Measurements from ENCODE around the gene C11orf98.

DNA sequence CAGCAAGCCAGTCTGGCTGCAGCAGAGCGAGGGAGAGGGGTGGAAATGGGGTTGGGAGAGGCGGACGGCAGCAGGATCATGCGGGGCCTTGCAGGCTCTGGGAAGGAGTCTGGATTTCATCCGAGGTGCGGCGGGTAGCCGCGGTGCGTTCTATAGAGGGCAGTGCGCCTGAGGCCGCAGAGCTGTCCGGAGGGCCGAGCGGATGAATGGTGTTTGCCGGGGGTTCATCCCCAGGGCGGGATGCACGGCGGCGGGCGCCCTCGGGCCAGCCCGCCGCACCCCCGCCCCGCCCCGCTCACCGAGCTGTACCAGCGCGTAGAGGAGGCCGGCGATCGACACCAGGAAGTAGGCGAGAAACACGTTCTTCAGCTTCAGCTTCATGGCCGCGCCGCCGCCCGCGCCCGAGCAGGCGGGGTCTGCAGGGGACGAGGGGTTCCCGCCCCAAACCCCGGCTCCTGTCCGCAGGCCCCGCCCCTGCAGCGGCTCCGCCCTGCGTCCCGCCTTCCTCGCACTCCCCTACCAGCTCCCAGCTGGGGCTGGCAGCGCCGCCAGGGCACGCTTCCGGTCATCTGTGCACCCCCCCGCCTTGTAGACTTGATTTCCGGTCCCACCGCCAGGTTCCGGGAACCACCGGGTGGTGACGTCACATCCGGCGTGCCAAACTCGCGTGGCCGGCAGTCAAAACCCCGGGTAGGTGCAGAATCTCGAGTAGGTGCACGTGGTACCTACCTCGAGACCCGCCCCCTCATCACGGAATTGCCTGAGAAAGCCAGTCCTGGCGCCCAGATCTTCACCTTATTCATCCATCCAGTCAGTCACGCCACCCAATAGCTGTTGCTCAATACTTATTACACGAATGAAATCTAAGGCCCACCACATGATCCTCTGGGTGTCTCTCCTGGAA lies 43.2 kb downstream of the C11orf98 start, which contains the start of gene B3GAT3:
- TF ChIP-seq, protein P1, sequence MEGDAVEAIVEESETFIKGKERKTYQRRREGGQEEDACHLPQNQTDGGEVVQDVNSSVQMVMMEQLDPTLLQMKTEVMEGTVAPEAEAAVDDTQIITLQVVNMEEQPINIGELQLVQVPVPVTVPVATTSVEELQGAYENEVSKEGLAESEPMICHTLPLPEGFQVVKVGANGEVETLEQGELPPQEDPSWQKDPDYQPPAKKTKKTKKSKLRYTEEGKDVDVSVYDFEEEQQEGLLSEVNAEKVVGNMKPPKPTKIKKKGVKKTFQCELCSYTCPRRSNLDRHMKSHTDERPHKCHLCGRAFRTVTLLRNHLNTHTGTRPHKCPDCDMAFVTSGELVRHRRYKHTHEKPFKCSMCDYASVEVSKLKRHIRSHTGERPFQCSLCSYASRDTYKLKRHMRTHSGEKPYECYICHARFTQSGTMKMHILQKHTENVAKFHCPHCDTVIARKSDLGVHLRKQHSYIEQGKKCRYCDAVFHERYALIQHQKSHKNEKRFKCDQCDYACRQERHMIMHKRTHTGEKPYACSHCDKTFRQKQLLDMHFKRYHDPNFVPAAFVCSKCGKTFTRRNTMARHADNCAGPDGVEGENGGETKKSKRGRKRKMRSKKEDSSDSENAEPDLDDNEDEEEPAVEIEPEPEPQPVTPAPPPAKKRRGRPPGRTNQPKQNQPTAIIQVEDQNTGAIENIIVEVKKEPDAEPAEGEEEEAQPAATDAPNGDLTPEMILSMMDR (IDR thresholded peaks at IDR 0.05; ENCODE audit: low read depth, low read length, poor library complexity, severe bottlenecking) = no peak
- no peak for TF ChIP-seq EZH2phosphoT487 (IDR thresholded peaks at IDR 0.05; ENCODE audit: borderline replicate concordance, low read length)
